HepG2 (cell line): ENCODE results near the gene ANKRD29. TPM values are rescaled to one million over a fixed set of nuclear protein-coding genes. Genes with fewer than 3 reads are reported as not detected.
A peak's percentile ranks its signal among the peaks of the same experiment; 100 is the strongest.

Experiments
- ATAC-seq: fragments of 200-7000 bp; cut with Tn5 transposase; 3 replicates; pipeline ENCODE4 v1.9.1; 2020; ENCODE audit warnings: mild to moderate bottlenecking, moderate library complexity
- BruUV-seq: library from RNA; stranded (reverse); fragments of 400-500 nt; replicated peaks from 2 replicates; lab custom pipeline; 2021; lab: Mats Ljungman, UMichigan
- CTCF ChIA-PET: fragments of 300-600 bp; formaldehyde crosslinking; extraction: SDS; loops from one replicate; lab custom pipeline; 2021; ENCODE audit warnings: low total read pairs, inconsistent platforms, low intra/inter-chr PET ratio; lab: Yijun Ruan, JAX
- POLR2A ChIA-PET: fragments of 350-600 bp; sonication (Branson Sonifier 250); formaldehyde crosslinking; loops from one replicate; lab custom pipeline; 2020; ENCODE audit warnings: antibody characterized with exemption, inconsistent platforms; lab: Yijun Ruan, JAX
- DNase-seq: peaks from one replicate; pipeline ENCODE4 v3.0.0-alpha.2; 2015; ENCODE audit warnings: low spot score
- FAIRE-seq: peaks from 3 replicates; lab custom pipeline; 2011; peaks lifted over from hg19 to GRCh38; lab: Jason Lieb, UNC
- H2AFZ ChIP-seq: one replicate; pipeline ENCODE4 v1.6.1; 2011; ENCODE audit warnings: low read length, inconsistent platforms
- H3K27ac ChIP-seq: fragments of 300-600 bp; 3 replicates; pipeline ENCODE4 v1.8.0; 2011; ENCODE audit warnings: mixed run types, mild to moderate bottlenecking, mixed read lengths, low read length, inconsistent platforms; ENCODE audit not compliant: insufficient read depth; ENCODE audit errors: extremely low read length
- H3K27me3 ChIP-seq, 2 experiments: fragments of 200-600 bp in 1 of 2; 2 replicates in 1 of 2; 3 replicates in 1 of 2; pipeline versions ENCODE4 v1.6.0 to v1.8.0; 2011; ENCODE audit warnings: low read length in 2 of 2, mild to moderate bottlenecking in 2 of 2, moderate library complexity in 2 of 2, inconsistent platforms in 1 of 2; ENCODE audit not compliant: insufficient read depth in 2 of 2, control insufficient read depth in 1 of 2
- H3K36me3 ChIP-seq, 2 experiments: fragments of 200-600 bp in 1 of 2; replicated peaks in 1 of 2; 2 replicates in 1 of 2; 3 replicates in 1 of 2; pipeline versions ENCODE4 v1.5.1 to v1.8.0; 2011; ENCODE audit warnings: low read length in 2 of 2, inconsistent platforms in 1 of 2; ENCODE audit not compliant: insufficient read depth in 2 of 2, control insufficient read depth in 1 of 2
- H3K4me1 ChIP-seq: 2 replicates; pipeline ENCODE4 v1.5.1; 2012; ENCODE audit warnings: low read length, inconsistent platforms; ENCODE audit not compliant: insufficient read depth
- H3K4me2 ChIP-seq: 2 replicates; pipeline ENCODE4 v1.6.0; 2011; ENCODE audit warnings: low read depth, low read length, inconsistent platforms
- H3K4me3 ChIP-seq, 3 experiments: fragments of 200-600 bp in 1 of 3; sonication (generic), shearing (Covaris generic) in 1 of 3; replicated peaks in 1 of 3; 2 replicates each; pipeline ENCODE4 v1.5.1; 2011 to 2016; ENCODE audit warnings: low read length in 3 of 3, inconsistent platforms in 2 of 3, low read depth in 2 of 3, mild to moderate bottlenecking in 2 of 3, control low read depth in 1 of 3, mixed read lengths in 1 of 3; ENCODE audit not compliant: insufficient read depth in 1 of 3
- H3K79me2 ChIP-seq: one replicate; pipeline ENCODE4 v1.6.1; 2011; ENCODE audit warnings: low read length, inconsistent platforms; ENCODE audit not compliant: insufficient read depth
- H3K9ac ChIP-seq: 2 replicates; pipeline ENCODE4 v1.6.0; 2011; ENCODE audit warnings: mild to moderate bottlenecking, low read depth, low read length, inconsistent platforms; ENCODE audit not compliant: insufficient read depth
- H3K9me3 ChIP-seq: 2 replicates; pipeline ENCODE4 v1.5.1; 2012; ENCODE audit warnings: mild to moderate bottlenecking, low read length
- H4K20me1 ChIP-seq: 2 replicates; pipeline ENCODE4 v1.6.0; 2011; ENCODE audit warnings: inconsistent platforms, mild to moderate bottlenecking, low read length, moderate library complexity; ENCODE audit not compliant: insufficient read depth
- ARNT2 ChIP-seq: sonication (generic); formaldehyde crosslinking; IDR thresholded peaks from 2 replicates; pipeline ENCODE4 v1.8.0; 2022; ENCODE audit warnings: mild to moderate bottlenecking, low read depth, missing genetic modification reagents, moderate library complexity
- EZH2 ChIP-seq: conservative IDR thresholded peaks from 2 replicates; pipeline ENCODE4 v1.6.1; 2012; ENCODE audit warnings: mild to moderate bottlenecking, low read depth, low read length, moderate library complexity
- GABPB1 ChIP-seq: IDR thresholded peaks from 2 replicates; pipeline ENCODE4 v1.6.1; 2016; ENCODE audit warnings: mild to moderate bottlenecking, missing genetic modification reagents, moderate library complexity, missing compliant biosample characterization
- HDAC1 ChIP-seq: sonication (generic); formaldehyde crosslinking; IDR thresholded peaks from 2 replicates; pipeline ENCODE4 v1.5.1; 2020; ENCODE audit warnings: mild to moderate bottlenecking, missing genetic modification reagents
- HNRNPLL ChIP-seq: fragments of 200-400 bp; formaldehyde crosslinking; IDR thresholded peaks from 2 replicates; pipeline ENCODE4 v1.6.1; 2017; ENCODE audit warnings: mild to moderate bottlenecking, low read depth, low read length; ENCODE audit not compliant: poor library complexity, severe bottlenecking
- MEIS1 ChIP-seq: sonication (generic); formaldehyde crosslinking; IDR thresholded peaks from 2 replicates; pipeline ENCODE4 v1.9.0; 2021; ENCODE audit warnings: mild to moderate bottlenecking, missing genetic modification reagents, moderate library complexity, borderline replicate concordance
- MLLT10 ChIP-seq: sonication (generic); formaldehyde crosslinking; IDR thresholded peaks from 2 replicates; pipeline ENCODE4 v1.4.0; 2020; ENCODE audit warnings: missing genetic modification reagents
- TFDP2 ChIP-seq: sonication (generic); formaldehyde crosslinking; IDR thresholded peaks from 2 replicates; pipeline ENCODE4 v1.4.0; 2020; ENCODE audit warnings: missing genetic modification reagents
- UBTF ChIP-seq: sonication (generic); formaldehyde crosslinking; IDR thresholded peaks from 2 replicates; pipeline ENCODE4 v1.4.0; 2020; ENCODE audit warnings: mild to moderate bottlenecking, missing genetic modification reagents
- ZNF687 ChIP-seq: sonication (generic); formaldehyde crosslinking; IDR thresholded peaks from 2 replicates; pipeline ENCODE4 v1.5.1; 2020; ENCODE audit warnings: mild to moderate bottlenecking, missing genetic modification reagents, moderate library complexity
- ZNF777 ChIP-seq: sonication (generic); formaldehyde crosslinking; IDR thresholded peaks from 2 replicates; pipeline ENCODE4 v1.4.0; 2020; ENCODE audit warnings: missing genetic modification reagents
- ZUFSP ChIP-seq: sonication (generic); formaldehyde crosslinking; IDR thresholded peaks from 2 replicates; pipeline ENCODE4 v1.9.0; 2021; ENCODE audit warnings: missing genetic modification reagents, mild to moderate bottlenecking, borderline replicate concordance
- WGBS: methylation state at CpG from one replicate; pipeline ENCODE4 v1.1.6; 2017; ENCODE audit warnings: low lambda C conversion rate; 5-methylcytosine and 5-hydroxymethylcytosine counted together
- in situ Hi-C: cut with HindIII; loops from 2 replicates; pipeline ENCODE4 v1.10.0; 2017; ENCODE audit warnings: low pct_unique_long_range_greater_than_20kb; ENCODE audit not compliant: extremely low pct_ligation_motif_present
- intact Hi-C: fragments of 100-400 bp; cut with micrococcal nuclease; formaldehyde crosslinking; loops from one replicate; pipeline ENCODE4 v1.10.0; 2022; ENCODE audit not compliant: unreplicated experiment
- polyA plus RNA-seq, 8 experiments: library from polyadenylated mRNA; depleted of rRNA in 3 of 8; stranded (reverse) in 7 of 8; unstranded in 1 of 8; fragments of >200 nt; fragmentation: Illumina TruSeq in 4 of 8; extraction: Trizol in 4 of 8; gene quantifications; 2 replicates each; pipeline versions ENCODE4 v1.2.1 to v1.2.3, GENCODE V29; 2011 to 2016; ENCODE audit warnings: low read depth in 4 of 8, missing spikeins in 1 of 8, mixed read lengths in 1 of 8; ENCODE audit not compliant: insufficient read depth in 1 of 8
- total RNA-seq, 5 experiments: library from RNA; depleted of rRNA; stranded (reverse); fragments of >200 nt; fragmentation: Illumina TruSeq; extraction: Trizol; gene quantifications; 2 replicates each; pipeline ENCODE4 v1.2.3, GENCODE V29; 2016; ENCODE audit warnings: low read depth in 1 of 5

The ANKRD29 gene
- total and polyA plus RNA-seq, 2 of the 13 experiments (the other 11 are each of a cell fraction or from before 2014, with no cell fraction given) = not detected

- in situ Hi-C loops = no loop called here
- Histone ChIP-seq H3K4me3 (peak within 1 kb of the TSS; percentile 28 to 64 (median 42)), H3K79me2 (no peaks in the 10 kb centered on the region), H3K36me3 (no peaks in the 10 kb centered on the region), H3K4me1 (peaks cover 7% of the 10 kb centered on the region), H3K9me3 (no peaks in the 10 kb centered on the region), H3K9ac (no peak within 1 kb of the TSS), H2AFZ (no peak within 1 kb of the TSS), H3K27me3 (peaks cover 5 to 22% of the 10 kb centered on the region in 2 experiments; a peak in 4 of 5 replicates), H3K4me2 (peak within 1 kb of the TSS; percentile 65), H3K27ac (no peak within 1 kb of the TSS), H4K20me1 (no peaks in the 10 kb centered on the region)
- intact Hi-C loops = no loop called here
- DNase-seq (no peak), FAIRE-seq (no peak), ATAC-seq (peak; percentile 94)
- WGBS = 2% methylated on average over 6 of the region's 45 CpGs
- no TSS peak for BruUV-seq
- ChIA-PET POLR2A (no interaction called here), CTCF (interaction anchor here (1.2 kb wide), 1 partner anchor 67 kb away, joined by 3 read pairs; no protein-coding TSS in a partner anchor)
- TF ChIP-seq ARNT2 = peak; percentile 50; the same call in 1 of the 2 replicates
- TF ChIP-seq HDAC1 = peak; percentile 25; the same call in 1 of the 2 replicates
- 0 out of 2 replicates have a peak, but pooled peaks have one; percentile 46 for TF ChIP-seq EZH2
- TF ChIP-seq MEIS1 (CRISPR knock-in tag) = 0 out of 2 replicates have a peak, but pooled peaks have one; percentile 43
- TF ChIP-seq GABPB1 (CRISPR knock-in tag) = peak; percentile 27; the same call in 1 of the 2 replicates
- no peak for TF ChIP-seq ZUFSP (CRISPR knock-in tag)
- peak; percentile 36 for TF ChIP-seq HNRNPLL
- no peak for TF ChIP-seq MLLT10 (CRISPR knock-in tag)
- TF ChIP-seq TFDP2 (CRISPR knock-in tag) = peak; percentile 66
- 0 out of 2 replicates have a peak, but pooled peaks have one; percentile 27 for TF ChIP-seq UBTF (CRISPR knock-in tag)
- TF ChIP-seq ZNF687 (CRISPR knock-in tag) = peak; percentile 51
- TF ChIP-seq ZNF777 (CRISPR knock-in tag) = peak; percentile 51
Observed at GRCh38 chr18:23689031-23689615, 26.4 kb upstream of the ANKRD29 start, which contains the start of gene LAMA3. Gene LAMA3, plus strand, starts transcription at chr18:23689453. Its CDS starts 231 bp downstream, at chr18:23689684.
